ENCODE results near the gene LRR1.
"Not testable (repeated sequence)": the region's sequence is repeated elsewhere in the genome, so short reads cannot be mapped to it uniquely, and the experiment has no call there.

Gene LRR1

GRCh38 chr14:49581209-49582112 is 17.3 kb upstream of the LRR1 start:
- H3K27ac Mint-ChIP-seq, result peak overlapping the region; percentile 13
- no peaks in the 10 kb centered on the region for H3K9me3 Mint-ChIP-seq
- no peak overlapping the region for H3K4me3 Mint-ChIP-seq
- H3K27me3 Mint-ChIP-seq, result peaks cover 3% of the 10 kb centered on the region
- peaks cover 75% of the 10 kb centered on the region for H3K36me3 Mint-ChIP-seq
- peaks cover 54% of the 10 kb centered on the region for H3K4me1 Mint-ChIP-seq
- no peak for DNase-seq
- CTCF ChIA-PET, result no interaction called here

DNA sequence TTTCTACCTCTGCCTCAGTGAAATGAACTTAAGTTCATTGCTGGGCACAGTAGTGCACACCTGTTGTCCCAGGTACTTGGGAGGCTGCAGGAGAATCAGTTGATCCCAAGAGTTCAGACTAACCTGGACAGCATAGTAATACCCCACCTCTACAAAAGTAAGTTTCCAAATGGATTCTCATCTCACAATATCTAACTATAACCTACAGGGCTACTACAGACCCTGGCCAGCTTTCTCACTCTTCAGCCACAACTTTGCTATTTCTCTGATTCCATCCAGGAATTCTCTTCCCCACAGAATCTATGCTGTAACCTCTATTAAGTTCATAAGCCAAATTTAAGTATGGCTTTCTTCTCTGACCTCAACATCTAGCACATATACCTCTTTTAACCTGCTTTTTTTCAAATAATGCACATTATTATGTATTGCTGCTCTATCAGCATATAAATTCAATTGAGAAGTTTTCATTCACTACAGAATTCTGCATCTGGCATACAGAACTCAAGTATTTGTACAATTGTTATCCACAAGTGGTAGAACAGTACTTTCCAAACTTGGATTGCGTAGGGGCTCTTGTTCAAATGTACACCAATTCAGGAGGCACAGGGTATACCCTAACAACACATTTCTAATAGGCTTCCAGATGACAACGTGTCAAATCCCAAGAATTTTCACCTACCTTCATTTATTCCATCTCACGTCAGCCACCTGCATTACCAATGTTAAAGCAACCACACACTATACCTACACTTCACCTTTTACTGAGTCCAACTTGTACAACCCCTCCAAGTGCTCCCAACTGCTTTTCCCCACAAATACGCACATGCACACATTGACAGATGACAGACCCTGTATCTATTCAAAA is 16.4 kb upstream of the LRR1 start:
- CTCF ChIA-PET, result no interaction called here
- H3K4me3 Mint-ChIP-seq, result peak overlapping the region; percentile 33

GRCh38 chr14:49583629-49584028 is 15.1 kb upstream of the LRR1 start:
- peak overlapping the region; percentile 89 for H3K4me3 Mint-ChIP-seq
- CTCF ChIA-PET, result no interaction called here
- H3K36me3 Mint-ChIP-seq, result peaks cover 60% of the 10 kb centered on the region
- no peak for DNase-seq
- peaks cover 61% of the 10 kb centered on the region for H3K4me1 Mint-ChIP-seq
- H3K27me3 Mint-ChIP-seq, result peaks cover 4% of the 10 kb centered on the region
- H3K9me3 Mint-ChIP-seq, result no peaks in the 10 kb centered on the region
- peak overlapping the region; percentile 66 for H3K27ac Mint-ChIP-seq

More for the DNA sequence above, 16.4 kb upstream of the LRR1 start:
- Mint-ChIP-seq H3K27me3 (peaks cover 4% of the 10 kb centered on the region), H3K9me3 (no peaks in the 10 kb centered on the region), H3K36me3 (peaks cover 68% of the 10 kb centered on the region), H3K27ac (peak overlapping the region; percentile 24), H3K4me1 (peaks cover 60% of the 10 kb centered on the region)
- DNase-seq, result no peak

DNA sequence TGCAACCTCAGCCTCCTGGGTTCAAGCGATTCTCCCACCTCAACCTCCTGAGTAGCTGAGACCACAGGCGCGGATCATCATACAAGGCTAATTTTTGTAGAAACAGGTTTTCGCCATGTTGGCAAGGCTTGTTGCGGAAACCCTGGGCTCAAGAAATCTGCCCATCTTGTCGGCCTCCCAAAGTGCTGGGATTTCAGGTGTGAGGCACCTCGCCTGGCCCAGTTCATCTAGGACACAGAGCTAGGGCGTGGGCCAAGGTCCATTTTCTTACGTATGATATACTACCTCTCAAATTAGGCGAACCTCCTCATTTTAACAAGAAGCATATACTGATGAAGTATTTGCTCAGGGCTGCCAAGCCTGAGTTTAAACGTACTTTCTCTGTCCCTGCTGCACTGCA is 14.7 kb upstream of the LRR1 start:
- CTCF ChIA-PET, result no interaction called here
- no peaks in the 10 kb centered on the region for H3K9me3 Mint-ChIP-seq
- peaks cover 4% of the 10 kb centered on the region for H3K27me3 Mint-ChIP-seq
- H3K36me3 Mint-ChIP-seq, result peaks cover 59% of the 10 kb centered on the region
- peak overlapping the region; percentile 89 for H3K4me3 Mint-ChIP-seq
- H3K27ac Mint-ChIP-seq, result peak overlapping the region; percentile 99
- no peak for DNase-seq
- H3K4me1 Mint-ChIP-seq, result peaks cover 61% of the 10 kb centered on the region

- not testable (repeated sequence) for H3K27me3 Mint-ChIP-seq, H3K9me3 Mint-ChIP-seq
- peak; percentile 33 for DNase-seq
- peaks cover 52% of the 10 kb centered on the region for H3K4me1 Mint-ChIP-seq
- H3K27ac Mint-ChIP-seq, result peak overlapping the region; percentile 99
- H3K36me3 Mint-ChIP-seq, result peaks cover 50% of the 10 kb centered on the region
- H3K4me3 Mint-ChIP-seq, result peak overlapping the region; percentile 89
- CTCF ChIA-PET, result interaction anchor here (0.6 to 2.6 kb wide), 5 partner anchors 11 to 124 kb away, joined by 3 to 14 read pairs (median 3); partner anchors contain the start of gene DNAAF2
Measured at GRCh38 chr14:49584981-49585640, 13.6 kb upstream of the LRR1 start.

DNA sequence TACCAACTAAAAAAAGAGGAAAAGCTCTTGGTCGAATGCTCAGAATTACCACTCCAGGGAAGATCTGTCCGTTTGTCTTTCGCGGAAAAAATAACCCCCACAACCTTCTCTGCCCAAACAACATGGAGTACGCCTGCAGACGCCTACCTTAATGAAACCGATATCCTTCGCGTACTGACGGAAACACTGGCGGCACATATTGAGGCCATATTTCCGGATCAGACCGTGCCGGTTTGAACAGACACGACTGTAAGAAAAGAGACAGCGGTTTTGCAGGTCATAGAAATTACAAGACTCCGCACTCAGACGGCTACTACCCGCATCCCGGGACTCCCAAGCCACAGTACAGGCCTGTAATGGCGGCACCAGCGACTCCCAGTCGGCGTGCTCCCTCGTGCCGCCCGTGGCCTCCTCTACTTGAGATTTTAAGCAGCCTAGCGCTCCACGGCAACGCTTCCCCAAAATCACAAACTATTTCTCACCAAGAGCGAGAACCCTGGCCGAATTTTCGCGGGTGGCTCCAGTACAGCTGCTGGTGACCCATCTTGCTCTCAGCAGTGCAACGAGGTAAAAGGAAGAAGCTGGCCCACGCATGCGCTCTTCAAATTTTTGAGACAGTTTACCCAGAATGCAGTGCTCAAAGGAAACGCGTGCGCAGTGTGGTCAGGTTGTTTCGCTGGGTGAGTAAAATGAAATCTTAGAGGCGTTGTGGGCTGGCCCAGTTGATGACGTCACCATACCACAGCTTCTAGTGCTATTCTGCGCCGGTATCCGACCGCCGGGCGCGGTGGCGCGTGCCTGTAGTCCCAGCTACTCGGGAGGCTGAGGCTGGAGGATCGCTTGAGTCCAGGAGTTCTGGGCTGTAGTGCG is 12.7 kb upstream of the LRR1 start, which contains the start of gene RPS29:
RPS29 (minus strand) TSS at position 578 of the 870 bp plus-strand sequence; CDS start at position 544, 34 bp downstream.
- DNase-seq, result peak; percentile 99
- Mint-ChIP-seq H3K36me3 (peaks cover 47% of the 10 kb centered on the region), H3K9me3 (no peaks in the 10 kb centered on the region), H3K4me3 (peak within 1 kb of the TSS; percentile 89), H3K4me1 (peaks cover 48% of the 10 kb centered on the region), H3K27me3 (peaks cover 4% of the 10 kb centered on the region), H3K27ac (peak within 1 kb of the TSS; percentile 99)
- CTCF ChIA-PET, result interaction anchor here (0.6 to 2.7 kb wide), 11 partner anchors 9 to 124 kb away, joined by 3 to 16 read pairs (median 5); partner anchors contain the start of genes DNAAF2 and LRR1

DNA sequence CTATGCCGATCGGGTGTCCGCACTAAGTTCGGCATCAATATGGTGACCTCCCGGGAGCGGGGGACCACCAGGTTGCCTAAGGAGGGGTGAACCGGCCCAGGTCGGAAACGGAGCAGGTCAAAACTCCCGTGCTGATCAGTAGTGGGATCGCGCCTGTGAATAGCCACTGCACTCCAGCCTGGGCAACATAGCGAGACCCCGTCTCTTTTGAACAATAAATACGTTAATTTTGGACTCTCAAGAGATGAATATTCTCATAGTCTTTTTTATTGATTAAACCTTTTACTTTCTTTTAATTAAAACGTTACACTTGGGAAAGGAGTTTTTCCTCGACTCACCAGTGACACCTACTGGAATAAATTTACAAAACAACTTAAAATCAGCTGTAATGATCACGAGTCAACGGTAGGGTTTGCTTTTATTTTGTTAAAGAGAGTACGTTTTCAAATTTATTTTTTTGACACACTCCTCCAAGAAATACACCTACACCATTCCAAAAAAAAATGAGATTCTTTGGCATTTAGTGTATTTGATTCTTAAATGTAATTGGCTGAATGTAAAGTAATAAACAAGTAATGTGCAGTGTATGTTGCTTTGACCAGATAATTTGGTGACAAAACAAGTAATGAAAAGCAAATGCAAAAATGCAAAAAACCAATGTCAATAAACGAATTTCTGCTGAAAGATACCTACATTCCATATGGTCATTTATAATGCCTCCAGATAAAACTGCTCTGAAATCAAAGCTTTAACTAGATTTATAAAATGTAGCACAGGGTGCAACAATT is 11.9 kb upstream of the LRR1 start:
- no peaks in the 10 kb centered on the region for H3K9me3 Mint-ChIP-seq
- peak overlapping the region; percentile 89 for H3K4me3 Mint-ChIP-seq
- H3K27ac Mint-ChIP-seq, result peak overlapping the region; percentile 99
- H3K36me3 Mint-ChIP-seq, result peaks cover 39% of the 10 kb centered on the region
- peak; percentile 62 for DNase-seq
- H3K27me3 Mint-ChIP-seq, result peaks cover 4% of the 10 kb centered on the region
- CTCF ChIA-PET, result interaction anchor here (0.7 to 2.7 kb wide), 7 partner anchors 8 to 125 kb away, joined by 5 to 16 read pairs (median 9); partner anchors contain the start of genes DNAAF2 and LRR1
- H3K4me1 Mint-ChIP-seq, result peaks cover 40% of the 10 kb centered on the region

- H3K4me3 Mint-ChIP-seq, result no peak overlapping the region
- no peak for DNase-seq
- H3K27me3 Mint-ChIP-seq, result peaks cover 4% of the 10 kb centered on the region
- peaks cover 15% of the 10 kb centered on the region for H3K36me3 Mint-ChIP-seq
- no peak overlapping the region for H3K27ac Mint-ChIP-seq
- no peaks in the 10 kb centered on the region for H3K9me3 Mint-ChIP-seq
- CTCF ChIA-PET, result interaction anchor here (0.6 to 0.7 kb wide), 2 partner anchors 127 to 1202 kb away, joined by 3 read pairs; no protein-coding TSS in a partner anchor
- H3K4me1 Mint-ChIP-seq, result peaks cover 18% of the 10 kb centered on the region
Measured at GRCh38 chr14:49589387-49589786, 9.4 kb upstream of the LRR1 start.

DNA sequence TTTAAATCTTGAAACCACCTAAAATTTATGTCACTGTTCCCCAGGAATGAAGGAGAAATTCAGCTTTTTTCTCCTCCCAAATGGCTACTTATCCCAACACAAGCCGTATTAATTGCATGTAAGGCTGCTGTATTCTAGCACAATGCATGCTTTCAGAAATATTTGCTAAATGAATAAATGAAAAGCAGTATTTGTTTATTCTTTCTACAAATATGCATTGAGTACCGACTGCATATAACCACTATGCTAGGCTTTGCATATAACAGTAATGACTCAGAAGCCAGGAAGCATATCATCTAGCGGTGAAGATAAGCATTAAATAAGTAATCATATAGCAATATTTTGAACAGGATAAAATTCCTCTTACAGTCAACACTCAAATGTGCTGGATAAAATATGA is 5.7 kb upstream of the LRR1 start:
- no peak overlapping the region for H3K4me3 Mint-ChIP-seq
- peaks cover 27% of the 10 kb centered on the region for H3K4me1 Mint-ChIP-seq
- peaks cover 1% of the 10 kb centered on the region for H3K36me3 Mint-ChIP-seq

GRCh38 chr14:49594347-49595091 is 4.2 kb upstream of the LRR1 start:
- CTCF ChIA-PET, result interaction anchor here (1.3 to 1.6 kb wide), 2 partner anchors 8 to 26 kb away, joined by 3 to 13 read pairs; partner anchors contain the start of genes MGAT2, RPL36AL and RPS29
- Mint-ChIP-seq H3K27me3 (peaks cover 4% of the 10 kb centered on the region), H3K9me3 (no peaks in the 10 kb centered on the region), H3K36me3 (peaks cover 6% of the 10 kb centered on the region), H3K4me1 (peaks cover 30% of the 10 kb centered on the region), H3K4me3 (no peak overlapping the region), H3K27ac (peak overlapping the region; percentile 14)
- no peak for DNase-seq

More for the DNA sequence above, 5.7 kb upstream of the LRR1 start:
- no peaks in the 10 kb centered on the region for H3K9me3 Mint-ChIP-seq
- H3K27me3 Mint-ChIP-seq, result peaks cover 4% of the 10 kb centered on the region
- no peak overlapping the region for H3K27ac Mint-ChIP-seq
- no peak for DNase-seq
- CTCF ChIA-PET, result no interaction called here

DNA sequence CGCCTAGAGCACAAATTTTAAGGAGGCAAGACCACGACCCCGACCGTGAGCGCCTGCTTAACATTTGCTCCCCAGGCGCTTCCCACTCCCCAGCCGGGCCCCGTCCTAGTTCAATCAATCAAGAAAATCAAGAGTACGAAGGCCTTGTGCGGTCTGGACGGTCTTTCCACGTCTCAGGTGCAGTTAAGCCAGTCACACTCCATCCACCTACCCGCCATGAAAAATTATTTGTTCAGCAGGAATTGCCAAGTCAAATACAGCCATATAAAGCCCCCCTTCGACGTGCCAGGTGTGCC is 603 bp upstream of the LRR1 start:
- Mint-ChIP-seq H3K4me3 (peak overlapping the region; percentile 96), H3K4me1 (peaks cover 53% of the 10 kb centered on the region), H3K36me3 (peaks cover 20% of the 10 kb centered on the region), H3K9me3 (no peaks in the 10 kb centered on the region), H3K27ac (peak overlapping the region; percentile 99), H3K27me3 (peaks cover 4% of the 10 kb centered on the region)
- CTCF ChIA-PET, result interaction anchor here (3.1 kb wide), 1 partner anchor 10 kb away, joined by 16 read pairs; no protein-coding TSS in a partner anchor
- no peak for DNase-seq

- CTCF ChIA-PET, result no interaction called here
- Mint-ChIP-seq H3K4me1 (peaks cover 23% of the 10 kb centered on the region), H3K27me3 (no peaks in the 10 kb centered on the region), H3K4me3 (no peak overlapping the region), H3K36me3 (peaks cover 45% of the 10 kb centered on the region), H3K27ac (no peak overlapping the region), H3K9me3 (no peaks in the 10 kb centered on the region)
- no peak for DNase-seq
Measured at GRCh38 chr14:49607583-49607982, 8.8 kb downstream of the LRR1 start.

All from activated naive CD4-positive, alpha-beta T cell treated with anti-CD3 and anti-CD28 coated beads, Interleukin-2, amount 10 ng/mL, durations not matched to agents 7 days and 5 days (primary cell).